ENCODE data around the gene NRXN3. TPM values are rescaled to one million over a fixed set of nuclear protein-coding genes. Genes with fewer than 3 reads are reported as not detected.

The NRXN3 gene
- total RNA-seq, 1 donor from 2014 or later, result 5.9 TPM

- H3K4me2 ChIP-seq, result no peak overlapping the region
- H3K27me3 ChIP-seq, result no peaks in the 10 kb centered on the region
- Mint-ChIP-seq H3K27ac (no peak overlapping the region), H3K4me3 (no peak overlapping the region), H3K4me1 (peaks cover 7% of the 10 kb centered on the region), H3K36me3 (no peaks in the 10 kb centered on the region), H3K27me3 (ENCODE audit: insufficient read depth, low read depth) (no peaks in the 10 kb centered on the region), H3K9me3 (no peaks in the 10 kb centered on the region)
- TF ChIP-seq CTCF (IDR thresholded peaks at IDR 0.05), result no peak
- no peak for TF ChIP-seq EZH2 (IDR thresholded peaks at IDR 0.05)
- no peak for TF ChIP-seq EZH2phosphoT487 (IDR thresholded peaks at IDR 0.05)
- no peak overlapping the region for H3K4me3 ChIP-seq
- H3F3A ChIP-seq (ENCODE audit: low read depth), result no peaks in the 10 kb centered on the region
- no peaks in the 10 kb centered on the region for H3K36me3 ChIP-seq
- H3K9ac ChIP-seq, result no peak overlapping the region
- no peaks in the 10 kb centered on the region for H4K20me1 ChIP-seq (ENCODE audit: low read depth)
- H3K4me1 ChIP-seq, result peaks cover 33% of the 10 kb centered on the region
- H3K79me2 ChIP-seq (ENCODE audit: low read depth), result no peaks in the 10 kb centered on the region
- no peak for DNase-seq (ENCODE audit: low spot score)
- no peak overlapping the region for H2AFZ ChIP-seq (replicated peaks)
- H3K9me3 ChIP-seq (ENCODE audit: low read depth), result no peaks in the 10 kb centered on the region
- H3K27ac ChIP-seq, result no peak overlapping the region
Observed at GRCh38 chr14:78307671-78308070, 137.5 kb downstream of the NRXN3 start.

DNA sequence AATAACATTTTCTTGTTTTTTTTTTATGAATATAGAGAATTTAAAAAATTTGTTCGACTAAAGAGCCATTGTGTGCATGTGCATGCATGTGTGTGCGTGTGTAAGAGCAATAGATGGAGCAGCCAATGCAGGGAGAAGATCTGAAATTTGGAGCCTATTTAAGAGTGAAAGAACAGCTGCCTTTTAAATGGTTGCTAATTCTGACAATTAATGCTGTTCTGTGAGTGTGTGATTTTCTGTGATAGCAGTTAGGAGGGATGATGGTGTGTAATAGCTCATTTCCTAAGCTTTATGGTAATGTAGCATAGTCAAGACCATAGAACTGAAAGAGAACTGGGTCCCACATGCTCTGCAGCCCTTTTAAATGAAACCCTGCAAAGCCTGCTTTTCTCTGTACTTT, 137.9 kb downstream of the NRXN3 start:
- H3K4me3 ChIP-seq, result no peak overlapping the region
- no peaks in the 10 kb centered on the region for H3K27me3 ChIP-seq
- H2AFZ ChIP-seq (replicated peaks), result no peak overlapping the region
- no peaks in the 10 kb centered on the region for H3F3A ChIP-seq (ENCODE audit: low read depth)
- Mint-ChIP-seq H3K9me3 (no peaks in the 10 kb centered on the region), H3K27me3 (ENCODE audit: insufficient read depth, low read depth) (no peaks in the 10 kb centered on the region), H3K4me1 (peaks cover 4% of the 10 kb centered on the region), H3K27ac (no peak overlapping the region), H3K36me3 (no peaks in the 10 kb centered on the region), H3K4me3 (no peak overlapping the region)
- H3K27ac ChIP-seq, result no peak overlapping the region
- no peak for DNase-seq (ENCODE audit: low spot score)
- no peaks in the 10 kb centered on the region for H4K20me1 ChIP-seq (ENCODE audit: low read depth)
- H3K4me2 ChIP-seq, result no peak overlapping the region
- no peaks in the 10 kb centered on the region for H3K9me3 ChIP-seq (ENCODE audit: low read depth)
- TF ChIP-seq EZH2phosphoT487 (IDR thresholded peaks at IDR 0.05), result no peak
- no peak for TF ChIP-seq EZH2 (IDR thresholded peaks at IDR 0.05)
- TF ChIP-seq CTCF (IDR thresholded peaks at IDR 0.05), result no peak
- H3K9ac ChIP-seq, result no peak overlapping the region
- H3K4me1 ChIP-seq, result peaks cover 28% of the 10 kb centered on the region
- H3K36me3 ChIP-seq, result no peaks in the 10 kb centered on the region
- no peaks in the 10 kb centered on the region for H3K79me2 ChIP-seq (ENCODE audit: low read depth)

- Histone ChIP-seq H3K27ac (no peak overlapping the region), H3K9ac (no peak overlapping the region), H4K20me1 (ENCODE audit: low read depth) (no peaks in the 10 kb centered on the region), H3K4me1 (peaks cover 36% of the 10 kb centered on the region), H3F3A (ENCODE audit: low read depth) (peaks cover 4% of the 10 kb centered on the region), H3K27me3 (no peaks in the 10 kb centered on the region), H3K36me3 (no peaks in the 10 kb centered on the region), H3K4me3 (no peak overlapping the region), H3K9me3 (ENCODE audit: low read depth) (no peaks in the 10 kb centered on the region), H2AFZ (replicated peaks) (no peak overlapping the region), H3K4me2 (no peak overlapping the region), H3K79me2 (ENCODE audit: low read depth) (no peaks in the 10 kb centered on the region)
- no peak overlapping the region for H3K4me3 Mint-ChIP-seq
- H3K4me1 Mint-ChIP-seq, result peaks cover 6% of the 10 kb centered on the region
- no peaks in the 10 kb centered on the region for H3K27me3 Mint-ChIP-seq (ENCODE audit: insufficient read depth, low read depth)
- no peaks in the 10 kb centered on the region for H3K36me3 Mint-ChIP-seq
- TF ChIP-seq CTCF (IDR thresholded peaks at IDR 0.05) (no peak), EZH2 (IDR thresholded peaks at IDR 0.05) (no peak), EZH2phosphoT487 (IDR thresholded peaks at IDR 0.05) (no peak)
- H3K27ac Mint-ChIP-seq, result no peak overlapping the region
- no peak for DNase-seq (ENCODE audit: low spot score)
- H3K9me3 Mint-ChIP-seq, result no peaks in the 10 kb centered on the region
Observed at GRCh38 chr14:78310272-78310671, 140.1 kb downstream of the NRXN3 start.
